ENCODE data around the gene VDAC2.

The VDAC2 gene

GRCh38 chr10:75168275-75168674, 42.3 kb upstream of the VDAC2 start:
- ChIA-PET CTCF (no interaction called here), POLR2A (no interaction called here)
- Histone ChIP-seq H3K27ac (ENCODE audit: extremely low read depth, low read depth, low read length) (no peak overlapping the region), H3K36me3 (ENCODE audit: control insufficient read depth in 2 of 2, insufficient read depth in 1 of 2, low read length in 2 of 2) (peaks cover 12 to 20% of the 10 kb centered on the region in 2 experiments; a peak in 2 of 3 replicates), H3K4me3 (ENCODE audit: low read depth, low read length) (no peak overlapping the region), H3K9me3 (ENCODE audit: control insufficient read depth, insufficient read depth, low read depth, low read length) (no peaks in the 10 kb centered on the region), H3K4me1 (ENCODE audit: control insufficient read depth, insufficient read depth, low read length) (peaks cover 5% of the 10 kb centered on the region; the same call in 1 of the 2 replicates)
- TF ChIP-seq, protein P1, sequence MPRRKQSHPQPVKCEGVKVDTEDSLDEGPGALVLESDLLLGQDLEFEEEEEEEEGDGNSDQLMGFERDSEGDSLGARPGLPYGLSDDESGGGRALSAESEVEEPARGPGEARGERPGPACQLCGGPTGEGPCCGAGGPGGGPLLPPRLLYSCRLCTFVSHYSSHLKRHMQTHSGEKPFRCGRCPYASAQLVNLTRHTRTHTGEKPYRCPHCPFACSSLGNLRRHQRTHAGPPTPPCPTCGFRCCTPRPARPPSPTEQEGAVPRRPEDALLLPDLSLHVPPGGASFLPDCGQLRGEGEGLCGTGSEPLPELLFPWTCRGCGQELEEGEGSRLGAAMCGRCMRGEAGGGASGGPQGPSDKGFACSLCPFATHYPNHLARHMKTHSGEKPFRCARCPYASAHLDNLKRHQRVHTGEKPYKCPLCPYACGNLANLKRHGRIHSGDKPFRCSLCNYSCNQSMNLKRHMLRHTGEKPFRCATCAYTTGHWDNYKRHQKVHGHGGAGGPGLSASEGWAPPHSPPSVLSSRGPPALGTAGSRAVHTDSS (tag by site-specific recombination; IDR thresholded peaks at IDR 0.05): no peak
- TF ChIP-seq ZSCAN30 (tag by site-specific recombination; IDR thresholded peaks at IDR 0.05) (no peak), ZFP69B (tag by site-specific recombination; IDR thresholded peaks at IDR 0.05) (no peak), ZNF239 (tag by site-specific recombination; IDR thresholded peaks at IDR 0.05) (no peak)

- CTCF ChIA-PET: no interaction called here
- peaks cover 12 to 24% of the 10 kb centered on the region in 2 experiments; a peak in 2 of 3 replicates for H3K36me3 ChIP-seq (ENCODE audit: control insufficient read depth in 2 of 2, insufficient read depth in 1 of 2, low read length in 2 of 2)
- POLR2A ChIA-PET: no interaction called here
- H3K27ac ChIP-seq (ENCODE audit: extremely low read depth, low read depth, low read length): no peak overlapping the region
- H3K4me3 ChIP-seq (ENCODE audit: low read depth, low read length): no peak overlapping the region
- H3K9me3 ChIP-seq (ENCODE audit: control insufficient read depth, insufficient read depth, low read depth, low read length): no peaks in the 10 kb centered on the region
- no peak for TF ChIP-seq SALL2 (tag by site-specific recombination; IDR thresholded peaks at IDR 0.05; ENCODE audit: borderline replicate concordance)
- TF ChIP-seq SP2 (tag by site-specific recombination; IDR thresholded peaks at IDR 0.05): no peak
- no peak for TF ChIP-seq ZNF214 (tag by site-specific recombination; IDR thresholded peaks at IDR 0.05; ENCODE audit: borderline replicate concordance)
- no peak for TF ChIP-seq PRDM6 (tag by site-specific recombination; IDR thresholded peaks at IDR 0.05)
- peaks cover 5% of the 10 kb centered on the region; the same call in 1 of the 2 replicates for H3K4me1 ChIP-seq (ENCODE audit: control insufficient read depth, insufficient read depth, low read length)
These were observed 40.4 kb upstream of the VDAC2 start for GRCh38 chr10:75170215-75170614.

DNA sequence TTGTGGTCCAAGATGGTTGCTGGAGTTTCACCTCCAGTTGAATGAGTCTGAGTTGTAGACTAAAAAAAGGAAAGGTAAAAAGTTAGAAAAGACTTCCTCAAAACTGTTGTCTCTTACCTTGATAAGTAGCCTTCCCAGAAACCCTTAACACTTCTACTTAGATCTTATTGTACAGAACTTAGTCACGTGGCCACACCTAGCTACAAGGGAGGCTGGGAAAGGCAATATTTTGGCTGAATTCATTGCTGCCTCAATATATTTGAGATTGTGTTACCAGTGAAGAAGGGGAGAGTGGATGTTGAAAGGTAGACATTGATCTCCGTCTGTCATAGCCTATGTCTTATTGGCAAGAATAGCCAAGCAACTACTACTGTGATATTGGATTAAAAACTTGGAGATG, 35.5 kb upstream of the VDAC2 start:
- H3K36me3 ChIP-seq (ENCODE audit: control insufficient read depth in 2 of 2, insufficient read depth in 1 of 2, low read length in 2 of 2): peaks cover 6 to 22% of the 10 kb centered on the region in 2 experiments; a peak in 2 of 3 replicates
- H3K27ac ChIP-seq (ENCODE audit: extremely low read depth, low read depth, low read length): no peak overlapping the region
- ChIA-PET CTCF (no interaction called here), POLR2A (no interaction called here)
- H3K4me3 ChIP-seq (ENCODE audit: low read depth, low read length): no peak overlapping the region
- H3K9me3 ChIP-seq (ENCODE audit: control insufficient read depth, insufficient read depth, low read depth, low read length): no peaks in the 10 kb centered on the region
- no peaks in the 10 kb centered on the region for H3K4me1 ChIP-seq (ENCODE audit: control insufficient read depth, insufficient read depth, low read length)
- TF ChIP-seq ZNF639 (tag by site-specific recombination; IDR thresholded peaks at IDR 0.05): no peak
- TF ChIP-seq ZNF23 (tag by site-specific recombination; IDR thresholded peaks at IDR 0.05; ENCODE audit: borderline replicate concordance): no peak
- TF ChIP-seq, protein P2, sequence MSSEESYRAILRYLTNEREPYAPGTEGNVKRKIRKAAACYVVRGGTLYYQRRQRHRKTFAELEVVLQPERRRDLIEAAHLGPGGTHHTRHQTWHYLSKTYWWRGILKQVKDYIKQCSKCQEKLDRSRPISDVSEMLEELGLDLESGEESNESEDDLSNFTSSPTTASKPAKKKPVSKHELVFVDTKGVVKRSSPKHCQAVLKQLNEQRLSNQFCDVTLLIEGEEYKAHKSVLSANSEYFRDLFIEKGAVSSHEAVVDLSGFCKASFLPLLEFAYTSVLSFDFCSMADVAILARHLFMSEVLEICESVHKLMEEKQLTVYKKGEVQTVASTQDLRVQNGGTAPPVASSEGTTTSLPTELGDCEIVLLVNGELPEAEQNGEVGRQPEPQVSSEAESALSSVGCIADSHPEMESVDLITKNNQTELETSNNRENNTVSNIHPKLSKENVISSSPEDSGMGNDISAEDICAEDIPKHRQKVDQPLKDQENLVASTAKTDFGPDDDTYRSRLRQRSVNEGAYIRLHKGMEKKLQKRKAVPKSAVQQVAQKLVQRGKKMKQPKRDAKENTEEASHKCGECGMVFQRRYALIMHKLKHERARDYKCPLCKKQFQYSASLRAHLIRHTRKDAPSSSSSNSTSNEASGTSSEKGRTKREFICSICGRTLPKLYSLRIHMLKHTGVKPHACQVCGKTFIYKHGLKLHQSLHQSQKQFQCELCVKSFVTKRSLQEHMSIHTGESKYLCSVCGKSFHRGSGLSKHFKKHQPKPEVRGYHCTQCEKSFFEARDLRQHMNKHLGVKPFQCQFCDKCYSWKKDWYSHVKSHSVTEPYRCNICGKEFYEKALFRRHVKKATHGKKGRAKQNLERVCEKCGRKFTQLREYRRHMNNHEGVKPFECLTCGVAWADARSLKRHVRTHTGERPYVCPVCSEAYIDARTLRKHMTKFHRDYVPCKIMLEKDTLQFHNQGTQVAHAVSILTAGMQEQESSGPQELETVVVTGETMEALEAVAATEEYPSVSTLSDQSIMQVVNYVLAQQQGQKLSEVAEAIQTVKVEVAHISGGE (tag by site-specific recombination; conservative IDR thresholded peaks at IDR 0.05; ENCODE audit: low read depth): no peak
- TF ChIP-seq ZNF138 (tag by site-specific recombination; IDR thresholded peaks at IDR 0.05; ENCODE audit: borderline replicate concordance): no peak
- TF ChIP-seq, protein P3, sequence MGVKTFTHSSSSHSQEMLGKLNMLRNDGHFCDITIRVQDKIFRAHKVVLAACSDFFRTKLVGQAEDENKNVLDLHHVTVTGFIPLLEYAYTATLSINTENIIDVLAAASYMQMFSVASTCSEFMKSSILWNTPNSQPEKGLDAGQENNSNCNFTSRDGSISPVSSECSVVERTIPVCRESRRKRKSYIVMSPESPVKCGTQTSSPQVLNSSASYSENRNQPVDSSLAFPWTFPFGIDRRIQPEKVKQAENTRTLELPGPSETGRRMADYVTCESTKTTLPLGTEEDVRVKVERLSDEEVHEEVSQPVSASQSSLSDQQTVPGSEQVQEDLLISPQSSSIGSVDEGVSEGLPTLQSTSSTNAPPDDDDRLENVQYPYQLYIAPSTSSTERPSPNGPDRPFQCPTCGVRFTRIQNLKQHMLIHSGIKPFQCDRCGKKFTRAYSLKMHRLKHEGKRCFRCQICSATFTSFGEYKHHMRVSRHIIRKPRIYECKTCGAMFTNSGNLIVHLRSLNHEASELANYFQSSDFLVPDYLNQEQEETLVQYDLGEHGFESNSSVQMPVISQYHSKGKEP (tag by site-specific recombination; IDR thresholded peaks at IDR 0.05): no peak
- TF ChIP-seq, protein P4, sequence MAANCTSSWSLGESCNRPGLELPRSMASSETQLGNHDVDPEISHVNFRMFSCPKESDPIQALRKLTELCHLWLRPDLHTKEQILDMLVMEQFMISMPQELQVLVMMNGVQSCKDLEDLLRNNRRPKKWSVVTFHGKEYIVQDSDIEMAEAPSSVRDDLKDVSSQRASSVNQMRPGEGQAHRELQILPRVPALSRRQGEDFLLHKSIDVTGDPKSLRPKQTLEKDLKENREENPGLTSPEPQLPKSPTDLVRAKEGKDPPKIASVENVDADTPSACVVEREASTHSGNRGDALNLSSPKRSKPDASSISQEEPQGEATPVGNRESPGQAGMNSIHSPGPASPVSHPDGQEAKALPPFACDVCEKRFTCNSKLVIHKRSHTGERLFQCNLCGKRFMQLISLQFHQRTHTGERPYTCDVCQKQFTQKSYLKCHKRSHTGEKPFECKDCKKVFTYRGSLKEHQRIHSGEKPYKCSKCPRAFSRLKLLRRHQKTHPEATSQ (tag by site-specific recombination; IDR thresholded peaks at IDR 0.05): no peak
- no peak for TF ChIP-seq SALL2 (tag by site-specific recombination; IDR thresholded peaks at IDR 0.05; ENCODE audit: borderline replicate concordance)
- no peak for TF ChIP-seq OSR2 (tag by site-specific recombination; IDR thresholded peaks at IDR 0.05)
- no peak for TF ChIP-seq MYNN (tag by site-specific recombination; IDR thresholded peaks at IDR 0.05; ENCODE audit: borderline replicate concordance)
- no peak for TF ChIP-seq ZBTB48 (tag by site-specific recombination; IDR thresholded peaks at IDR 0.05)
- TF ChIP-seq WT1 (tag by site-specific recombination; IDR thresholded peaks at IDR 0.05): no peak
- TF ChIP-seq ZNF341 (tag by site-specific recombination; IDR thresholded peaks at IDR 0.05; ENCODE audit: low read depth): no peak
- TF ChIP-seq KLF9 (tag by site-specific recombination; IDR thresholded peaks at IDR 0.05; ENCODE audit: low read depth): no peak
